GM23338 (cell line): Measurements from ENCODE around the gene FOXN1.

Experiments
- CREB1 ChIP-seq: fragments of 250-450 bp; sonication (Bioruptor Pico); IDR thresholded peaks from 2 replicates; pipeline ENCODE4 v1.5.0; 2020; ENCODE audit warnings: low read depth, mild to moderate bottlenecking, moderate library complexity
- EZH2 ChIP-seq: fragments of 200-600 bp; sonication (generic); IDR thresholded peaks from one replicate; pipeline ENCODE4 v1.8.0; 2017; ENCODE audit warnings: antibody characterized with exemption, mild to moderate bottlenecking, low read depth; ENCODE audit not compliant: unreplicated experiment
- EZH2phosphoT487 ChIP-seq: fragments of 200-600 bp; sonication (generic); IDR thresholded peaks from one replicate; pipeline ENCODE4 v1.8.1; 2018; ENCODE audit warnings: antibody characterized with exemption; ENCODE audit not compliant: unreplicated experiment
- JUNB ChIP-seq: IDR thresholded peaks from one replicate; pipeline ENCODE4 v1.6.1; 2016; ENCODE audit warnings: antibody characterized with exemption; ENCODE audit not compliant: unreplicated experiment
- NANOG ChIP-seq: IDR thresholded peaks from 2 replicates; pipeline ENCODE4 v1.6.1; 2016; ENCODE audit warnings: antibody characterized with exemption, borderline replicate concordance
- POLR2AphosphoS5 ChIP-seq: IDR thresholded peaks from 2 replicates; pipeline ENCODE4 v1.6.1; 2016; ENCODE audit warnings: antibody characterized with exemption, low read depth
- ZNF114 ChIP-seq: fragments of 250-450 bp; sonication (Bioruptor Pico); IDR thresholded peaks from 2 replicates; pipeline ENCODE4 v1.5.0; 2020; ENCODE audit warnings: mild to moderate bottlenecking, moderate library complexity
- ZNF331 ChIP-seq: fragments of 250-450 bp; sonication (Bioruptor Pico); IDR thresholded peaks from 2 replicates; pipeline ENCODE4 v1.5.0; 2020; ENCODE audit warnings: low read depth, mild to moderate bottlenecking, moderate library complexity
- TF ChIP-seq, protein P1 (sequence below), 2 experiments: fragments of 200-600 bp in 1 of 2; sonication (generic) in 1 of 2; conservative IDR thresholded peaks; 2 replicates each; pipeline versions ENCODE4 v1.5.1 to v1.6.1; 2016 to 2017; ENCODE audit warnings: antibody characterized with exemption in 2 of 2, low read depth in 2 of 2, mild to moderate bottlenecking in 2 of 2, moderate library complexity in 1 of 2
- TF ChIP-seq, protein P2 (sequence below): IDR thresholded peaks from one replicate; pipeline ENCODE4 v1.6.1; 2018; ENCODE audit warnings: antibody characterized with exemption; ENCODE audit not compliant: unreplicated experiment
- TF ChIP-seq, protein P3 (sequence below): fragments of 250-450 bp; sonication (Bioruptor Pico); IDR thresholded peaks from 2 replicates; pipeline ENCODE4 v1.5.0; 2020; ENCODE audit warnings: mild to moderate bottlenecking, moderate library complexity
- TF ChIP-seq, protein P4 (sequence below): IDR thresholded peaks from 2 replicates; pipeline ENCODE4 v1.6.1; 2016; ENCODE audit warnings: antibody characterized with exemption

DNA sequence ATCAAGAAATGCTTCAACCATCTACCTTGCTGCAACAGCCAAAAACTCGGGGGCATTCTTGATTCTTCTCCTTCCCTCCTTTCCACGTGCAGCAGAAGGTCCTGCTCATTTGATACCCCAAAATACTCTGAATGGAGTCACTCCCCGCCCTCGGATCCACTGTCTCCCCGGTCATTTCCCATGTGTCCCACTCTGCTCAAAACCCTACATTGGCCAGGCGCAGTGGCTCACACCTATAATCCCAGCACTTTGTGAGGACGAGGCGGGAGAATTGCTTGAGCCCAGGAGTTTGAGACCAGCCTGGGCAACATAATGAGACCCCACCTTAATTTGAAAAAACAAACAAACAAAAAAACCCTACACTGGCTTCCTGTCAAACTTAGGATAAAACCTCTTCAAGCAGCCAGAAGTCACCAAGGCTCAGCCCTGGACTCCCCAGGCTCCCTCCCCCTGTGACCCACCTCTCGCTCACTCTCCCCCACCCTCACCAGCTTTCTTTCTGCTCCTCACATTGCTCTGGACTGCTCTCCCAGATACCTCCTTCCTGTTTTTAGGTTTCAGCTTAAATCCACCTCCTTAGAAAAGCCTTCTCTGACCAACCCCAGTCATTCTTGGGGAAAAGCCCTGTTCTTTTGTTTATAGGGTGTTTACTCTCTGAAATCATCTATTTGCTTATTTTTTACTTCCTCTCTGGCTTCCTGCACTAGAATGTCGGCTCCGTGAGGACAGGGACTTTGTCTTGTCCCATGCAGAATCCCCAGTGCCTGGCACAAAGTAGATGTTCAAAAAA is 29.9 kb upstream of the FOXN1 start:
- TF ChIP-seq, protein P1, sequence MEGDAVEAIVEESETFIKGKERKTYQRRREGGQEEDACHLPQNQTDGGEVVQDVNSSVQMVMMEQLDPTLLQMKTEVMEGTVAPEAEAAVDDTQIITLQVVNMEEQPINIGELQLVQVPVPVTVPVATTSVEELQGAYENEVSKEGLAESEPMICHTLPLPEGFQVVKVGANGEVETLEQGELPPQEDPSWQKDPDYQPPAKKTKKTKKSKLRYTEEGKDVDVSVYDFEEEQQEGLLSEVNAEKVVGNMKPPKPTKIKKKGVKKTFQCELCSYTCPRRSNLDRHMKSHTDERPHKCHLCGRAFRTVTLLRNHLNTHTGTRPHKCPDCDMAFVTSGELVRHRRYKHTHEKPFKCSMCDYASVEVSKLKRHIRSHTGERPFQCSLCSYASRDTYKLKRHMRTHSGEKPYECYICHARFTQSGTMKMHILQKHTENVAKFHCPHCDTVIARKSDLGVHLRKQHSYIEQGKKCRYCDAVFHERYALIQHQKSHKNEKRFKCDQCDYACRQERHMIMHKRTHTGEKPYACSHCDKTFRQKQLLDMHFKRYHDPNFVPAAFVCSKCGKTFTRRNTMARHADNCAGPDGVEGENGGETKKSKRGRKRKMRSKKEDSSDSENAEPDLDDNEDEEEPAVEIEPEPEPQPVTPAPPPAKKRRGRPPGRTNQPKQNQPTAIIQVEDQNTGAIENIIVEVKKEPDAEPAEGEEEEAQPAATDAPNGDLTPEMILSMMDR (conservative IDR thresholded peaks at IDR 0.05; ENCODE audit: low read depth in 2 of 2), result no peak
- no peak for TF ChIP-seq NANOG
- no peak for TF ChIP-seq POLR2AphosphoS5
- TF ChIP-seq ZNF331 (CRISPR knock-in tag), result no peak
- no peak for TF ChIP-seq EZH2
- TF ChIP-seq, protein P2, sequence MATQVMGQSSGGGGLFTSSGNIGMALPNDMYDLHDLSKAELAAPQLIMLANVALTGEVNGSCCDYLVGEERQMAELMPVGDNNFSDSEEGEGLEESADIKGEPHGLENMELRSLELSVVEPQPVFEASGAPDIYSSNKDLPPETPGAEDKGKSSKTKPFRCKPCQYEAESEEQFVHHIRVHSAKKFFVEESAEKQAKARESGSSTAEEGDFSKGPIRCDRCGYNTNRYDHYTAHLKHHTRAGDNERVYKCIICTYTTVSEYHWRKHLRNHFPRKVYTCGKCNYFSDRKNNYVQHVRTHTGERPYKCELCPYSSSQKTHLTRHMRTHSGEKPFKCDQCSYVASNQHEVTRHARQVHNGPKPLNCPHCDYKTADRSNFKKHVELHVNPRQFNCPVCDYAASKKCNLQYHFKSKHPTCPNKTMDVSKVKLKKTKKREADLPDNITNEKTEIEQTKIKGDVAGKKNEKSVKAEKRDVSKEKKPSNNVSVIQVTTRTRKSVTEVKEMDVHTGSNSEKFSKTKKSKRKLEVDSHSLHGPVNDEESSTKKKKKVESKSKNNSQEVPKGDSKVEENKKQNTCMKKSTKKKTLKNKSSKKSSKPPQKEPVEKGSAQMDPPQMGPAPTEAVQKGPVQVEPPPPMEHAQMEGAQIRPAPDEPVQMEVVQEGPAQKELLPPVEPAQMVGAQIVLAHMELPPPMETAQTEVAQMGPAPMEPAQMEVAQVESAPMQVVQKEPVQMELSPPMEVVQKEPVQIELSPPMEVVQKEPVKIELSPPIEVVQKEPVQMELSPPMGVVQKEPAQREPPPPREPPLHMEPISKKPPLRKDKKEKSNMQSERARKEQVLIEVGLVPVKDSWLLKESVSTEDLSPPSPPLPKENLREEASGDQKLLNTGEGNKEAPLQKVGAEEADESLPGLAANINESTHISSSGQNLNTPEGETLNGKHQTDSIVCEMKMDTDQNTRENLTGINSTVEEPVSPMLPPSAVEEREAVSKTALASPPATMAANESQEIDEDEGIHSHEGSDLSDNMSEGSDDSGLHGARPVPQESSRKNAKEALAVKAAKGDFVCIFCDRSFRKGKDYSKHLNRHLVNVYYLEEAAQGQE, result no peak
- no peak for TF ChIP-seq JUNB
- TF ChIP-seq EZH2phosphoT487, result no peak
- no peak for TF ChIP-seq CREB1 (CRISPR knock-in tag)
- no peak for TF ChIP-seq ZNF114 (CRISPR knock-in tag)
- TF ChIP-seq, protein P3, sequence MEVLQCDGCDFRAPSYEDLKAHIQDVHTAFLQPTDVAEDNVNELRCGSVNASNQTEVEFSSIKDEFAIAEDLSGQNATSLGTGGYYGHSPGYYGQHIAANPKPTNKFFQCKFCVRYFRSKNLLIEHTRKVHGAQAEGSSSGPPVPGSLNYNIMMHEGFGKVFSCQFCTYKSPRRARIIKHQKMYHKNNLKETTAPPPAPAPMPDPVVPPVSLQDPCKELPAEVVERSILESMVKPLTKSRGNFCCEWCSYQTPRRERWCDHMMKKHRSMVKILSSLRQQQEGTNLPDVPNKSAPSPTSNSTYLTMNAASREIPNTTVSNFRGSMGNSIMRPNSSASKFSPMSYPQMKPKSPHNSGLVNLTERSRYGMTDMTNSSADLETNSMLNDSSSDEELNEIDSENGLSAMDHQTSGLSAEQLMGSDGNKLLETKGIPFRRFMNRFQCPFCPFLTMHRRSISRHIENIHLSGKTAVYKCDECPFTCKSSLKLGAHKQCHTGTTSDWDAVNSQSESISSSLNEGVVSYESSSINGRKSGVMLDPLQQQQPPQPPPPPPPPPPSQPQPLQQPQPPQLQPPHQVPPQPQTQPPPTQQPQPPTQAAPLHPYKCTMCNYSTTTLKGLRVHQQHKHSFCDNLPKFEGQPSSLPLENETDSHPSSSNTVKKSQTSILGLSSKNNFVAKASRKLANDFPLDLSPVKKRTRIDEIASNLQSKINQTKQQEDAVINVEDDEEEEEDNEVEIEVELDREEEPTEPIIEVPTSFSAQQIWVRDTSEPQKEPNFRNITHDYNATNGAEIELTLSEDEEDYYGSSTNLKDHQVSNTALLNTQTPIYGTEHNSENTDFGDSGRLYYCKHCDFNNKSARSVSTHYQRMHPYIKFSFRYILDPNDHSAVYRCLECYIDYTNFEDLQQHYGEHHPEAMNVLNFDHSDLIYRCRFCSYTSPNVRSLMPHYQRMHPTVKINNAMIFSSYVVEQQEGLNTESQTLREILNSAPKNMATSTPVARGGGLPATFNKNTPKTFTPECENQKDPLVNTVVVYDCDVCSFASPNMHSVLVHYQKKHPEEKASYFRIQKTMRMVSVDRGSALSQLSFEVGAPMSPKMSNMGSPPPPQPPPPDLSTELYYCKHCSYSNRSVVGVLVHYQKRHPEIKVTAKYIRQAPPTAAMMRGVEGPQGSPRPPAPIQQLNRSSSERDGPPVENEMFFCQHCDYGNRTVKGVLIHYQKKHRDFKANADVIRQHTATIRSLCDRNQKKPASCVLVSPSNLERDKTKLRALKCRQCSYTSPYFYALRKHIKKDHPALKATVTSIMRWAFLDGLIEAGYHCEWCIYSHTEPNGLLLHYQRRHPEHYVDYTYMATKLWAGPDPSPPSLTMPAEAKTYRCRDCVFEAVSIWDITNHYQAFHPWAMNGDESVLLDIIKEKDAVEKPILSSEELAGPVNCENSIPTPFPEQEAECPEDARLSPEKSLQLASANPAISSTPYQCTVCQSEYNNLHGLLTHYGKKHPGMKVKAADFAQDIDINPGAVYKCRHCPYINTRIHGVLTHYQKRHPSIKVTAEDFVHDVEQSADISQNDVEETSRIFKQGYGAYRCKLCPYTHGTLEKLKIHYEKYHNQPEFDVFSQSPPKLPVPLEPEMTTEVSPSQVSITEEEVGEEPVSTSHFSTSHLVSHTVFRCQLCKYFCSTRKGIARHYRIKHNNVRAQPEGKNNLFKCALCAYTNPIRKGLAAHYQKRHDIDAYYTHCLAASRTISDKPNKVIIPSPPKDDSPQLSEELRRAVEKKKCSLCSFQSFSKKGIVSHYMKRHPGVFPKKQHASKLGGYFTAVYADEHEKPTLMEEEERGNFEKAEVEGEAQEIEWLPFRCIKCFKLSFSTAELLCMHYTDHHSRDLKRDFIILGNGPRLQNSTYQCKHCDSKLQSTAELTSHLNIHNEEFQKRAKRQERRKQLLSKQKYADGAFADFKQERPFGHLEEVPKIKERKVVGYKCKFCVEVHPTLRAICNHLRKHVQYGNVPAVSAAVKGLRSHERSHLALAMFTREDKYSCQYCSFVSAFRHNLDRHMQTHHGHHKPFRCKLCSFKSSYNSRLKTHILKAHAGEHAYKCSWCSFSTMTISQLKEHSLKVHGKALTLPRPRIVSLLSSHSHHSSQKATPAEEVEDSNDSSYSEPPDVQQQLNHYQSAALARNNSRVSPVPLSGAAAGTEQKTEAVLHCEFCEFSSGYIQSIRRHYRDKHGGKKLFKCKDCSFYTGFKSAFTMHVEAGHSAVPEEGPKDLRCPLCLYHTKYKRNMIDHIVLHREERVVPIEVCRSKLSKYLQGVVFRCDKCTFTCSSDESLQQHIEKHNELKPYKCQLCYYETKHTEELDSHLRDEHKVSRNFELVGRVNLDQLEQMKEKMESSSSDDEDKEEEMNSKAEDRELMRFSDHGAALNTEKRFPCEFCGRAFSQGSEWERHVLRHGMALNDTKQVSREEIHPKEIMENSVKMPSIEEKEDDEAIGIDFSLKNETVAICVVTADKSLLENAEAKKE (CRISPR knock-in tag), result no peak
- TF ChIP-seq, protein P4, sequence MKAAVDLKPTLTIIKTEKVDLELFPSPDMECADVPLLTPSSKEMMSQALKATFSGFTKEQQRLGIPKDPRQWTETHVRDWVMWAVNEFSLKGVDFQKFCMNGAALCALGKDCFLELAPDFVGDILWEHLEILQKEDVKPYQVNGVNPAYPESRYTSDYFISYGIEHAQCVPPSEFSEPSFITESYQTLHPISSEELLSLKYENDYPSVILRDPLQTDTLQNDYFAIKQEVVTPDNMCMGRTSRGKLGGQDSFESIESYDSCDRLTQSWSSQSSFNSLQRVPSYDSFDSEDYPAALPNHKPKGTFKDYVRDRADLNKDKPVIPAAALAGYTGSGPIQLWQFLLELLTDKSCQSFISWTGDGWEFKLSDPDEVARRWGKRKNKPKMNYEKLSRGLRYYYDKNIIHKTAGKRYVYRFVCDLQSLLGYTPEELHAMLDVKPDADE, result no peak
